Colonic mucosa (tissue), 4 donors: Measurements from ENCODE around the gene CIDEC. TPM values are rescaled to one million over a fixed set of nuclear protein-coding genes. Genes with fewer than 3 reads are reported as not detected.
"Not testable (repeated sequence)": the region's sequence is repeated elsewhere in the genome, so short reads cannot be mapped to it uniquely, and the experiment has no call there.

Experiments used
- DNase-seq: peaks from one replicate; pipeline ENCODE4 v3.0.0-alpha.2; 2020
- H3K27ac ChIP-seq: fragments of 200-600 bp; one replicate; pipeline ENCODE4 v1.8.0; 2021
- H3K27me3 ChIP-seq: fragments of 200-600 bp; one replicate; pipeline ENCODE4 v1.8.0; 2021
- H3K36me3 ChIP-seq: fragments of 200-600 bp; one replicate; pipeline ENCODE4 v1.8.0; 2021
- H3K4me1 ChIP-seq: fragments of 200-600 bp; one replicate; pipeline ENCODE4 v1.8.0; 2021; ENCODE audit warnings: mild to moderate bottlenecking
- H3K4me3 ChIP-seq: fragments of 200-600 bp; one replicate; pipeline ENCODE4 v1.8.0; 2021
- H3K9ac ChIP-seq, 2 donors: one replicate each; pipeline ENCODE4 v1.7.0; 2013; ENCODE audit warnings: control low read depth in 2 of 2, low read depth in 2 of 2, low read length in 2 of 2
- H3K9me3 ChIP-seq: fragments of 200-600 bp; one replicate; pipeline ENCODE4 v1.8.0; 2021
- intact Hi-C: fragments of 100-400 bp; cut with DNase I; formaldehyde crosslinking; loops from one replicate; pipeline ENCODE4 v1.14.1; 2022
- total RNA-seq, 2 donors: library from RNA; stranded (reverse); fragmentation: NEBNext Ultra II Directional in 1 of 2; extraction: Animal tissue kit (Norgen Biotek cat#: 25700) in 1 of 2; gene quantifications; one replicate each; pipeline ENCODE4 v1.2.1, GENCODE V29; 2021
- TF ChIP-seq, protein P1 (sequence below): fragments of 200-600 bp; IDR thresholded peaks from one replicate; pipeline ENCODE4 v1.8.0; 2022; ENCODE audit warnings: antibody characterized with exemption, mild to moderate bottlenecking
- donor health status: healthy.
- donor health status: DM: no; HTN: no; CAD: no.
- donor health status: DM: no; HTN: no; CAD: no.

The CIDEC gene
- total RNA-seq, 2 donors from 2014 or later = 4.5 to 8.9 TPM

DNA sequence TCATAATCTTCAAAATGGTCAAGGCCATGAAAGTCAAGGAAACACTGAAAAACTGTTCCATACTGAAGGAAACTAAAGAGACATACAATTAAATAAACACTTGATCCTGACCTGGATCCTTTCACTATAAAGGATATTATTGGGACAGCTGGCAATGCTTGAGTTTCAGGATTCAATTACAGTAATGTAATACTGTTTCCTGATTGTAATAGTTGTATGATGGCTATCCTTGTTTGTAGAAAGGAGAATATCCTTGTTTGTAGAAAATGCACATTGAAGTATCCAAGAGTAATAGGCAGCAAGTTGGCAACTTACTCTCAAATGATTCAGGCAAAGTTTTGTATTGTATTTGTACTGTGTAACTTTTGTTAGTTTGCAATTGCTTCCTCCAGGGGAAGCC lies 4.6 kb downstream of the CIDEC start:
- TF ChIP-seq, protein P1, sequence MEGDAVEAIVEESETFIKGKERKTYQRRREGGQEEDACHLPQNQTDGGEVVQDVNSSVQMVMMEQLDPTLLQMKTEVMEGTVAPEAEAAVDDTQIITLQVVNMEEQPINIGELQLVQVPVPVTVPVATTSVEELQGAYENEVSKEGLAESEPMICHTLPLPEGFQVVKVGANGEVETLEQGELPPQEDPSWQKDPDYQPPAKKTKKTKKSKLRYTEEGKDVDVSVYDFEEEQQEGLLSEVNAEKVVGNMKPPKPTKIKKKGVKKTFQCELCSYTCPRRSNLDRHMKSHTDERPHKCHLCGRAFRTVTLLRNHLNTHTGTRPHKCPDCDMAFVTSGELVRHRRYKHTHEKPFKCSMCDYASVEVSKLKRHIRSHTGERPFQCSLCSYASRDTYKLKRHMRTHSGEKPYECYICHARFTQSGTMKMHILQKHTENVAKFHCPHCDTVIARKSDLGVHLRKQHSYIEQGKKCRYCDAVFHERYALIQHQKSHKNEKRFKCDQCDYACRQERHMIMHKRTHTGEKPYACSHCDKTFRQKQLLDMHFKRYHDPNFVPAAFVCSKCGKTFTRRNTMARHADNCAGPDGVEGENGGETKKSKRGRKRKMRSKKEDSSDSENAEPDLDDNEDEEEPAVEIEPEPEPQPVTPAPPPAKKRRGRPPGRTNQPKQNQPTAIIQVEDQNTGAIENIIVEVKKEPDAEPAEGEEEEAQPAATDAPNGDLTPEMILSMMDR = no peak
- Histone ChIP-seq H3K36me3 (no peaks in the 10 kb centered on the region), H3K27ac (no peak overlapping the region), H3K4me1 (no peaks in the 10 kb centered on the region), H3K4me3 (no peak overlapping the region), H3K27me3 (no peaks in the 10 kb centered on the region), H3K9ac (no peak overlapping the region), H3K9me3 (no peaks in the 10 kb centered on the region)
- DNase-seq = no peak
- intact Hi-C loops = no loop called here

DNA sequence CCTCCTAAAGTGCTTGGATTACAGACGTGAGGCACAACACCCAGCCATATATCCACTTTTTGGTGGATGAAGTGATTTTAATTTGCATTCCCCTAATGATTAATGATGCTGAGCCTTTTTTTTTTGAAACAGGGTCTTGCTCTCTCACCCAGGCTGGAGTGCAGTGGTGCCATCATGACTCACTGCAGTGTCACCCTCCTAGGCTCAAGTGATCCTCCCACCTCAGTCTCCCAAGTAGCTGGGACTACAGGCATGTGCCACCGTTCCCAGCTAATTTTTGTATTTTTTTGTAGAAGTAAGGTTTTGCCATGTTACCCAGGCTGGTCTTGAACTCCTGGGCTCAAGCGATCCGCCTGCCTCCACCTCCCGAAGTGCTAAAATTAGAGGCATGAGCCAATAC lies 8.0 kb downstream of the CIDEC start:
- H3K27ac ChIP-seq, H3K27me3 ChIP-seq, H3K9ac ChIP-seq, H3K9me3 ChIP-seq, H3K36me3 ChIP-seq, H3K4me1 ChIP-seq, intact Hi-C loops, H3K4me3 ChIP-seq, DNase-seq: not testable (repeated sequence)

GRCh38 chr3:9870978-9871377 lies 9.1 kb downstream of the CIDEC start:
- no peak for DNase-seq
- H3K9ac ChIP-seq = no peak overlapping the region
- H3K27ac ChIP-seq = no peak overlapping the region
- TF ChIP-seq, protein P1 = no peak
- H3K4me1 ChIP-seq = no peaks in the 10 kb centered on the region
- H3K27me3 ChIP-seq = no peaks in the 10 kb centered on the region
- H3K9me3 ChIP-seq = no peaks in the 10 kb centered on the region
- no peak overlapping the region for H3K4me3 ChIP-seq
- H3K36me3 ChIP-seq = no peaks in the 10 kb centered on the region
- intact Hi-C loops = no loop called here

- no peak for DNase-seq
- Histone ChIP-seq H3K9ac (no peak overlapping the region), H3K9me3 (no peaks in the 10 kb centered on the region), H3K4me3 (no peak overlapping the region), H3K36me3 (no peaks in the 10 kb centered on the region), H3K4me1 (no peaks in the 10 kb centered on the region), H3K27me3 (no peaks in the 10 kb centered on the region), H3K27ac (no peak overlapping the region)
- TF ChIP-seq, protein P1 = no peak
- intact Hi-C loops = no loop called here
These were observed 10.1 kb downstream of the CIDEC start for GRCh38 chr3:9869955-9870354.

DNA sequence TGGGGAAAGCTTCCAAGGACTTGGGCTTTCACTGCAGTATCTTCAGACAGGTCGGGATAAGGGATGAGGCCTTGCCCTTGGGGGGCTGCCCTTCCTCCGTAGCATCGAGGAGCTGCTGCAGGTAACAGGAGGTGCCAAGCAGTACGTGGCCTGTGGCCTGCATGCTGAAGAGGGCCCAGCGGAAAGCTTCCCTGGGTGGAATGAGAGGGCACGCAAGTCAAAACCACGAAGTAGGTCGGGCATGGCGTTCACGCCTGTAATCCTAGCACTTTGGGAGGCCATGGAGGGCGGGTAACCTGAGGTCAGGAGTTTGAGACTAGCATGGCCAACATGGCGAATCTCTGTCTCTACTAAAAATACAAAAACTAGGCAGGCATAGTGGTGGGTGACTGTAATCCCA lies 12.9 kb downstream of the CIDEC start:
- DNase-seq = no peak
- TF ChIP-seq, protein P1 = no peak

GRCh38 chr3:9866639-9867038 lies 13.4 kb downstream of the CIDEC start:
- TF ChIP-seq, protein P1 = no peak
- DNase-seq = no peak
- no peak overlapping the region for H3K27ac ChIP-seq
- no peaks in the 10 kb centered on the region for H3K4me1 ChIP-seq
- intact Hi-C loops = no loop called here
- no peaks in the 10 kb centered on the region for H3K36me3 ChIP-seq
- H3K4me3 ChIP-seq = no peak overlapping the region
- no peaks in the 10 kb centered on the region for H3K27me3 ChIP-seq
- no peaks in the 10 kb centered on the region for H3K9me3 ChIP-seq
- H3K9ac ChIP-seq = no peak overlapping the region

More for the DNA sequence above, 12.9 kb downstream of the CIDEC start:
- no peaks in the 10 kb centered on the region for H3K4me1 ChIP-seq
- no peaks in the 10 kb centered on the region for H3K27me3 ChIP-seq
- no peak overlapping the region for H3K27ac ChIP-seq
- H3K9ac ChIP-seq = no peak overlapping the region
- no peak overlapping the region for H3K4me3 ChIP-seq
- H3K9me3 ChIP-seq = no peaks in the 10 kb centered on the region
- no peaks in the 10 kb centered on the region for H3K36me3 ChIP-seq
- intact Hi-C loops = no loop called here

- H3K4me3 ChIP-seq, intact Hi-C loops, H3K36me3 ChIP-seq, H3K9ac ChIP-seq, H3K27ac ChIP-seq, H3K9me3 ChIP-seq, H3K27me3 ChIP-seq, DNase-seq, H3K4me1 ChIP-seq: not testable (repeated sequence)
These were observed 14.9 kb downstream of the CIDEC start for GRCh38 chr3:9865125-9865637.
